GM19238 (cell line): ENCODE measurements around the gene SCD.
A peak's percentile ranks its signal among the peaks of the same experiment; 100 is the strongest.
"Not testable (repeated sequence)": the region's sequence is repeated elsewhere in the genome, so short reads cannot be mapped to it uniquely, and the experiment has no call there.

Experiments
- DNase-seq: peaks from one replicate; pipeline ENCODE4 v3.0.0; 2011; ENCODE audit warnings: low spot score; ENCODE audit not compliant: insufficient read length

SCD gene

GRCh38 chr10:100362570-100363496 lies 15.8 kb downstream of the SCD start:
- DNase-seq: no peak

GRCh38 chr10:100364175-100364574 lies 17.1 kb downstream of the SCD start:
- DNase-seq: no peak

DNA sequence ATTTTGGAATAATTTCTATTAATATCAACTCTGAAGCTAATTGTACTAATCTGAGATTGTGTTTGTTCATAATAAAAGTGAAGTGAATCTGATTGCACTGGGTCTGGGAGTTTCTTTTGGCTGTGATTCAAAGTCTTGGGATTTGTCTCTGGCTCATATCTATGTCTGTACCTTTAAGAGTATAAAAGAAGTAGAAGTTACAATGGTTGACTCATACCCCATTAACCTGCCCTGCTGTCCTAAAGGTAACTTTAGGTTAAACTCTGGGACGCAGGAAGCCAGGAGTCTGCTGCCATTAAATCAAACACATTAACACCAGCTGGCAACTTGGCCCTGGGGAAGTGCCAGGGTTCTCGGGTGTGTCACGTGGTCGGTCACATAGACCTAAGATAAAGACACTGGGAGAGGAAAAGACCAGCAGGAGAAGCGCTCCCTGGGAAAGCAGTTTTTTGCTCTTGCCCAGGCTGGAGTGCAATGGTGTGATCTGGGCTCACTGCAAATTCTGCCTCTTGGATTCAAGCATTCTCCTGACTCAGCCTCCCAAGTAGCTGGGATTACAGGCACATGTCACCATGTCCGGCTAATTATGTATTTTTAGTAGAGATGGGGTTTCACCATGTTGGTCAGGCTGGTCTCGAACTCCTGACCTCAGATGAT lies 17.8 kb downstream of the SCD start:
- DNase-seq: no peak

GRCh38 chr10:100368721-100369120 lies 21.7 kb downstream of the SCD start:
- no peak for DNase-seq

DNA sequence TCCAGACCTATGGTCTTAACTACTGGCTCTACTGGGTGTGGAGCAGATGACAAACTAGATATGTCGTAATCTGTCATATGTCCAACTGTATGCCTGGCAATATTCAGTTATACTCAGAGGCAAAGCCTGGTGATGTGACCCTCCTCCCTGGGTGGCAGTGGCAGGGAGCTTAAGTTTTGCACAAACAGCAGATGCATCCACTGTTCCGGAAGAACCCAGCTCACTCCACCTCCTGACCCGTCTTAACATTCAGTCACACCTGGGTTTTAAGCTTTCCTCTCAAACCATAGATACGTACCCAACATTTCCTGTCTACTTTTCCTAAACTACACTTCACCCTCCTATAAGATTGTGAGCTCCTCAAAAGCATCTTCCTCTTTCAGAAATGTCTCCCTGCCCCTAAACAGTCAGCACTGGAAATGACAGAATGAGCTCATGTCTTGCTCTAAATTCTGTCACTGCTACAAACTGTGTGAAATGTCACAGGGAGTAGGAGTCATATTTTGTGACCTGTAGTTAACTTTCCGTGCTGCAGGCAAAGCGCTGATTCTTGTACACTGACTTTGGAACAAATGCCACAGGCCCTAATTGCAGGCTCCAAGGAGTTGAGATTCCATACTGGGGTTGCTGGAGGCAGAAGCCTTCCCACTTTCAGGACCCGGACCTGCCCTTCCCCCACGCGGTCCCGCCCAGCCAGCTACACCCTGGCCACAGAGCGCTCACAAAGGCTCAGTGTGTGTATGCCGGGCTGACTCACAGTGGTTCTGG lies 23.9 kb downstream of the SCD start:
- DNase-seq: no peak

DNA sequence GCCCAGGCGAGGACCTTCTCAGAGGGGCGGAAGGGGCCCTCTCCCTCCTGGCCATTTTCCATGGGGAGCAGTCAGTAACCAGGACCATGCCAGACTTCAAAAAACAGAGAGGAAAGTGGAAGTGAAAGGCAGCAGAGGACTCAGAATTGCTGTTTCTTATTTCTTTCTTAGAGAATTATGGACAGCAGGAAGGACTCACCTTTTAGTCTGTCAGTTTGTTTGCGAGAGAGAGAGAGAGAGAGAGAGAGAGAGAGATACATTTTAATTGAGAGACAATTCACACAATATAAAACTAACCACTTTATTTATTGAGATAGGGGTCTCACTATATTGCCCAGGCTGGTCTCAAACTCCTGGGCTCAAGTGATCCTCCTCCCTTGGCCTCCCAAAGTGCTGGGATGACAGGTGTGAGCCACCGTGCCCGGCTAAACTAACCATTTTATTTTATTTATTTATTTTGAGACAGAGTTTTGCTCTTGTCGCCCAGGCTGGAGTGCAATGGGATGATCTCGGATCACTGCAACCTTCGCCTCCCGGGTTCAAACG lies 24.5 kb downstream of the SCD start:
- no peak for DNase-seq

GRCh38 chr10:100372415-100373297 lies 25.6 kb downstream of the SCD start:
- no peak for DNase-seq

DNA sequence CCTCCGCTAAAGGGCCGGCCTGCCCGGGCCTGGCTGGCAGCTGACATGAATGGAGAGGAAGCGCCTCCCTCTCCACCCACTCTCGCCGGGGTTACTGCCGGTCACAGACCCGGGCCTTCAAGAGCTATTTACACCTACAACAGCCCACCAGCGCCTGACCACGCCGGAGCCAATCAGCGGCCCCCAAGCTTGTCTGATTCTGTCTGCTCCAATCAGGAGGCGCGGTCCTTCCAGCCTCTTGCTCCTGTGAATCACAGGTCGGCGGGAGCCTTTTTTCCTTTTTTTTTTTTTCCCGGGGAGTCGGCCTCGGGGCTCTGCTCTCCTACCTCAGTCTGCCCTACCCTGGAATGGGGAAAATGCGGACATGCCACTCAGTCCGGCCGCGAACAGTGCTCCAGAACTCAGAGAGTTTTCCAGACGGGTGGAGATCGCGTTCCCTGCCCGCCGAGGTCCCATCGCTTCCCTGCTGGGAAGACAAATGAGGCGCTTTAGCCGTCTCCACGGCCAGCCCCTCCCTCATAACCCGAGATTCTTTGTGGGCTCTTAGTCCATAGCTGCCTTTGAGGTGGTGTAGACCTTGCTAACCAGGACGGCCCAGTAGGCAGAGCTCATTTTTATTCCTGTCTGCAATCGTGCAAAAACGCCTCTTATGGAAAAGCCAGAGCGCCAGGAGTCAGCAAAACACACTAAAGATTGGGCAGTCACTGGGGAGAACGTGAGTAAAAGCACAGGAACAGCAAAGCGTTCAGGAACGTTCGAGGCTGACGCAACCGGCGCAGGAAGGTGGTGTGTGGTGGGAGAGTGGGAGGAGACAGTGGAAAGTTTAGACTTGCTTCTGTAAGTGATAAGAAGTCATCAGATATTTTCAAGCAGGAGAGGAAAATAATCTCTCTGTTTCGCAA lies 26.5 kb downstream of the SCD start:
- DNase-seq: peak; percentile 89

- DNase-seq: no peak
Measured at GRCh38 chr10:100374200-100374655, 27.2 kb downstream of the SCD start.

- not testable (repeated sequence) for DNase-seq
Measured at GRCh38 chr10:100374677-100375353, 27.8 kb downstream of the SCD start.

DNA sequence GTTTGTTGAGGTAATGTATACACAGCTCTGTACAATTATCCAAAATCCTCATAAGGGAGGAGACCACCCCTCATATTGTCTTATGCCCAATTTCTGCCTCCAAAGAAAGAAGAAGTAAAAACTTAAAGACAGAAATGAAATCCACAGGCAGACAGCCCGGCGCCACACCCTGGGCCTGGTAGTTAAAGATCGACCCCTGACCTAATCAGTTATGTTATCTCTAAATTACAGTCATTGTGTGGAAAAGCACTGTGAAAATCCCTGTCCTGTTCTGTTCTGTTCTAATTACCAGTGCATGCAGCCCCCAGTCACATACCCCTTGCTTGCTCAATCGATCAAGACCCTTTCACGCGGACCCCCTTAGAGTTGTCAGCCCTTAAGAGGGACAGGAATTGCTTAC lies 29.6 kb downstream of the SCD start:
- DNase-seq: not testable (repeated sequence)

DNA sequence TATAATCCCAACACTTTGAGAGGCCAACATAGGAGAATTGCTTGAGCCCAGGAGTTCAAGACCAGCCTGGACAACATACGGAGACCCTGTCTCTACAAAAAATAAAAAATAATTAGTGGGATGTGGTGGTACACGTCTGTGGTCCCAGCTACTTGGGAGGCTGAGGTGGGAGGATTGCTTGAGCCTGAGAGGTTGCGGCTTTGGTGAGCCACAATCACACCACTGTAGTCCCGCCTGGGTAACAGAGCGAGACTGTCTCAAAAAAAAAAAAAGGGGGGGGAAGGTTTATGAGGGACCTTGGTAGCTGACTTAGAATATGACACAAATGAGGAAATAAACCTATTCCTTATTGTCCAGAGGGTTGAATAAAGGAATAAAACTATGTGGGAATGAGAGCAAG lies 30.8 kb downstream of the SCD start:
- no peak for DNase-seq

- no peak for DNase-seq
Measured at GRCh38 chr10:100380400-100380799, 33.4 kb downstream of the SCD start.

DNA sequence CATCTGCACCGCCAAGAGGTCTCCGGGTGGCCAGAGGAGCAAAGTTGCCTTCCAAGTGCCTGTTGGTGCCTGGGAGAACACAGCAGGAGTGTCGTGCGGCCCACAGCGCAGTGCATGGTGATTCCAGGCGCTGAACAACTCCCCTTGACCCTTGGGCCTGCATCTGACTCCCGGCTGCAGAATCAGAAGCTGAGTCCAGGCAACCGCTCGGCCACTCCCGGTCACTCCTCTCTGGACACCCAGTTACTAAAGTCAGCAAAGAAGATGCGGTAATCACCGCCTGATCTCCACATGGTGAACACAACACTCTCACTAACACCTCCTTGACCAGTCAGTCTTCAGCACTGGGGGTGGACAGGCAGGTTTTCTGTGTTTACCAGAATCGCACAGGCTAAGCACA lies 35.5 kb downstream of the SCD start:
- no peak for DNase-seq

GRCh38 chr10:100383251-100383650 lies 36.2 kb downstream of the SCD start:
- DNase-seq: no peak

DNA sequence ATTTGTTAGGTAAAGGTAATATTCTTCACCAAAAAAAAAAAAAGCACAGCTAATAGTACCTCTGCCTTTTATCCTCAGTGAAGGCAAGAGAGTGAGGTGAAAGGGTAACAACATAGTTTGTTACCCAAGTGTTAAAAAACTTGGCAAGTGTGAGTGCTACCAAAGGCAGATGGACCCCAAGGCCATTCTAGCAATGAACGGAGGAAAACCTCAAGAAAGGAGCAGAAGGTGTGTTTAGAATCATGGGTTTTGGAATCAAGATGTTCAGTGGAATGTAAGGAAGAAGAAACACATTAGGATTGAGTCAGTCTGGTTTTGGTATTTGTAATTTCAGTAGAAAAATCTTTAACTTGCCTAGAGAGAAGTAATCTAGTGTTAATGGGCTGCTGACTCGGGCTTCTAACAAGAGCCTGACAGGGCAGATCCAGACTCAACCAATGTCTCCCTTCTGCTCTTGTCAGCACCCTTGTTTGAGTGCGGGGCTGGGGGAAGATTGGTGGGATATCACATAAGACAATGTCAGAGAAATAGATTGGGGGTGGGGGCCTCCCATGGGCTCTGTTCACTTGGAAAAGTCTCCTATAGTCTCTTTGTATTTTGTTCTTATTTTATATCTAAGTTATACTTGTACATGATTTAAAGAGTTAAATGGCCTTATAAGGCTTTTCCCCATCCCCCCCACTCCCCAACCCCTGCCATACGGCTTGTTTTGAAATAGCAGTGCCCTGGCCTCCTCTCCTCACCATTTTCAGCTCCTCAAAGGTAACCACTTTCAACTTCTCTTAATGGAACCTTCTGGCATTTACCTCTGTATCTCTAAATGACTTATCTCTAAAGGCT lies 44.4 kb downstream of the SCD start:
- DNase-seq: no peak

DNA sequence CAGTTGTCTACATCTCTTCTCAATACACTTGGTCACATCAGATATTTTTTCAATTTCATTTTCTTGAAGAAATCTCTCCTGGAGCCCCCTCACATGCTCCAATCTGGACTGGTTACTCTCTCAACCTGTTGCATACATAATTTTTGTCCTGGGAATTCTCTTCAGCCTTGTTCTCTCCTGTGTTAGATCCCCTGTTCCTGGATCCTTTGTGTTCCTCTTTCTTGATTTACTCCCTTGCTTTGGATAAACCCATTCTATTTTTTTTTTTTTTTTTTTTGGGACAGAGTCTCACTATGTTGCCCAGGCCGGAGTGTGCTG lies 45.6 kb downstream of the SCD start:
- no peak for DNase-seq

DNA sequence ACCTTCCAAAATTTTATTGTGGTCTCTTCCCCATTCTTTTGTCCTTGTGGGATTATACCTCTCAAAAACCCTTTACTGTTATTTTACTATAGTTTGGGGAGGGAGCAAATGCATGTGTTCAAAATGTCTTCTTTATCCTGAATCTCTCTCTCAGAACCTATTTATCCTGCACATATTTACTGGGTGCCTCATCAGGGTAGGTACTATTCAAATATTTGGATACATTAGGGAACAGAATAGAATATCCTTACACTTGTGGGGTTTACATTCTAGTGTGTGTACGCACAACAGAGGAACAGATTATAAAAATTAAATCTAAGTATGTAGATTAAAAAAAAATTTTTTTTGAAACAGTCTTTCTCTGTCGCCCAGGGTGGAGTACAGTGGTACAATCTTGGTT lies 48.6 kb downstream of the SCD start:
- no peak for DNase-seq
